K562 (cell line): ENCODE results near the gene CACNG3. TPM values are rescaled to one million over a fixed set of nuclear protein-coding genes. Genes with fewer than 3 reads are reported as not detected.

Experiments
- ATAC-seq: fragments of 200-7000 bp; cut with Tn5 transposase; 3 replicates; pipeline ENCODE4 v1.9.1; 2020; ENCODE audit warnings: moderate library complexity
- BruUV-seq: library from RNA; stranded (reverse); fragments of 400-500 nt; replicated peaks from 2 replicates; lab custom pipeline; 2021; lab: Mats Ljungman, UMichigan
- CTCF ChIA-PET: fragments of 300-600 bp; formaldehyde crosslinking; extraction: SDS; loops from one replicate; lab custom pipeline; 2021; ENCODE audit warnings: low intra/inter-chr PET ratio; lab: Yijun Ruan, JAX
- POLR2A ChIA-PET: fragments of 300-600, 350-650 bp; sonication (Branson Sonifier 250); formaldehyde crosslinking; extraction: SDS; loops from one replicate; lab custom pipeline; 2021; ENCODE audit warnings: antibody characterized with exemption, inconsistent platforms; lab: Yijun Ruan, JAX
- DNase-seq, 4 experiments: peaks; one replicate each; pipeline versions ENCODE4 v3.0.0 to v3.0.0-alpha.2; 2011 to 2018; ENCODE audit warnings: low spot score in 3 of 4, mixed read lengths in 3 of 4; ENCODE audit errors: extremely low read depth in 1 of 4
- FAIRE-seq: peaks from 2 replicates; lab custom pipeline; 2011; peaks lifted over from hg19 to GRCh38; lab: Jason Lieb, UNC
- H2AFZ ChIP-seq: 2 replicates; pipeline ENCODE4 v1.6.0; 2011; ENCODE audit warnings: low read depth, low read length, control low read depth, inconsistent platforms
- H3K27ac ChIP-seq: fragments of 200-600 bp; 3 replicates; pipeline ENCODE4 v1.8.0; 2011; ENCODE audit warnings: low read depth, mild to moderate bottlenecking, control low read depth, inconsistent platforms, low read length, moderate library complexity, mixed read lengths; ENCODE audit errors: extremely low read depth
- H3K27me3 ChIP-seq, 2 experiments: fragments of 300-600 bp in 1 of 2; 2 replicates in 1 of 2; 3 replicates in 1 of 2; pipeline versions ENCODE4 v1.6.0 to v1.8.0; 2011; ENCODE audit warnings: inconsistent platforms in 2 of 2, low read length in 2 of 2, mild to moderate bottlenecking in 1 of 2, mixed read lengths in 1 of 2, moderate library complexity in 1 of 2; ENCODE audit not compliant: control insufficient read depth in 2 of 2, insufficient read depth in 2 of 2
- H3K36me3 ChIP-seq: fragments of 300-600 bp; 3 replicates; pipeline ENCODE4 v1.8.0; 2011; ENCODE audit warnings: mild to moderate bottlenecking, low read length, inconsistent platforms; ENCODE audit not compliant: control insufficient read depth, insufficient read depth
- H3K4me1 ChIP-seq, 2 experiments: fragments of 200-600 bp in 1 of 2; replicated peaks in 1 of 2; 2 replicates in 1 of 2; 3 replicates in 1 of 2; pipeline versions ENCODE4 v1.5.1 to v1.8.0; 2011; ENCODE audit warnings: inconsistent platforms in 2 of 2, low read length in 2 of 2, mild to moderate bottlenecking in 1 of 2, mixed read lengths in 1 of 2, moderate library complexity in 1 of 2; ENCODE audit not compliant: control insufficient read depth in 2 of 2, insufficient read depth in 2 of 2
- H3K4me2 ChIP-seq: 2 replicates; pipeline ENCODE4 v1.6.1; 2011; ENCODE audit warnings: low read length, control low read depth, inconsistent platforms, mixed read lengths; ENCODE audit not compliant: insufficient read depth
- H3K4me3 ChIP-seq: fragments of 200-600 bp; sonication (generic), shearing (Covaris generic); 2 replicates; pipeline ENCODE4 v1.5.1; 2016; ENCODE audit warnings: control low read depth, inconsistent platforms
- H3K79me2 ChIP-seq: fragments of 200-600 bp; 3 replicates; pipeline ENCODE4 v1.8.0; 2011; ENCODE audit warnings: low read length, inconsistent platforms; ENCODE audit not compliant: control insufficient read depth, insufficient read depth
- H3K9ac ChIP-seq, 2 experiments: 2 replicates each; pipeline versions ENCODE4 v1.6.0 to v1.6.1; 2011; ENCODE audit warnings: low read depth in 2 of 2, low read length in 2 of 2, control low read depth in 1 of 2, inconsistent platforms in 1 of 2, mild to moderate bottlenecking in 1 of 2, mixed read lengths in 1 of 2; ENCODE audit not compliant: insufficient read depth in 1 of 2
- H3K9me1 ChIP-seq: one replicate; pipeline ENCODE4 v1.6.0; 2011; ENCODE audit warnings: inconsistent platforms, mild to moderate bottlenecking, low read length, moderate library complexity; ENCODE audit not compliant: control insufficient read depth, insufficient read depth
- H3K9me3 ChIP-seq: replicated peaks from 2 replicates; pipeline ENCODE4 v1.5.1; 2011; ENCODE audit warnings: low read depth, low read length, inconsistent platforms; ENCODE audit not compliant: control insufficient read depth, insufficient read depth
- H4K20me1 ChIP-seq: replicated peaks from 2 replicates; pipeline ENCODE4 v1.6.1; 2011; ENCODE audit warnings: low read length, inconsistent platforms, mixed read lengths; ENCODE audit not compliant: control insufficient read depth, insufficient read depth
- CBX2 ChIP-seq: fragments of 200-600 bp; sonication (generic); IDR thresholded peaks from one replicate; pipeline ENCODE4 v1.6.1; 2012; ENCODE audit warnings: mild to moderate bottlenecking, low read length, inconsistent platforms; ENCODE audit not compliant: insufficient read depth, poor library complexity, severe bottlenecking
- CREB1 ChIP-seq, 2 experiments: sonication (generic) in 1 of 2; formaldehyde crosslinking in 1 of 2; IDR thresholded peaks; 2 replicates each; pipeline versions ENCODE4 v1.6.1 to v1.8.0; 2012 to 2022; ENCODE audit warnings: inconsistent platforms in 1 of 2, mild to moderate bottlenecking in 1 of 2, missing genetic modification reagents in 1 of 2, moderate library complexity in 1 of 2
- ESRRA ChIP-seq: fragments of 450-650 bp; IDR thresholded peaks from 2 replicates; pipeline ENCODE4 v1.6.1; 2014; ENCODE audit warnings: low read depth, mild to moderate bottlenecking, moderate library complexity, borderline replicate concordance
- NCOR1 ChIP-seq: fragments of 450-650 bp; IDR thresholded peaks from 2 replicates; pipeline ENCODE4 v1.6.1; 2016; ENCODE audit warnings: mild to moderate bottlenecking, moderate library complexity
- RBM25 ChIP-seq: fragments of 200-400 bp; formaldehyde crosslinking; IDR thresholded peaks from 2 replicates; pipeline ENCODE4 v1.6.1; 2018; ENCODE audit warnings: low read length, low read depth, moderate library complexity; ENCODE audit not compliant: severe bottlenecking
- RUNX1 ChIP-seq: sonication (generic); IDR thresholded peaks from 2 replicates; pipeline ENCODE4 v1.6.1; 2016; ENCODE audit warnings: antibody characterized with exemption, low read depth
- SMAD4 ChIP-seq: fragments of 250-450 bp; sonication (Bioruptor Pico); conservative IDR thresholded peaks from 2 replicates; pipeline ENCODE4 v1.8.0; 2021; ENCODE audit warnings: inconsistent platforms, mild to moderate bottlenecking, moderate library complexity
- SRSF3 ChIP-seq: fragments of 200-400 bp; formaldehyde crosslinking; IDR thresholded peaks from 2 replicates; pipeline ENCODE4 v1.6.1; 2016; ENCODE audit warnings: mild to moderate bottlenecking, low read length, moderate library complexity; ENCODE audit not compliant: insufficient read depth
- ZNF134 ChIP-seq: fragments of 250-450 bp; sonication (Bioruptor Pico); conservative IDR thresholded peaks from 2 replicates; pipeline ENCODE4 v1.4.0; 2020
- ZNF143 ChIP-seq: sonication (generic); formaldehyde crosslinking; IDR thresholded peaks from 2 replicates; pipeline ENCODE4 v1.9.0; 2022; ENCODE audit warnings: mild to moderate bottlenecking, missing genetic modification reagents
- ZNF24 ChIP-seq: fragments of 450-650 bp; IDR thresholded peaks from 2 replicates; pipeline ENCODE4 v1.6.1; 2016
- ZNF830 ChIP-seq: fragments of 250-450 bp; sonication (Bioruptor Pico); IDR thresholded peaks from 2 replicates; pipeline ENCODE4 v1.5.0; 2021; ENCODE audit warnings: mild to moderate bottlenecking
- WGBS: fragments of 100-300 bp; shearing (Covaris generic); methylation state at CpG from one replicate; pipeline ENCODE4 v1.1.6; 2016; ENCODE audit warnings: low coverage, mixed read lengths; ENCODE audit not compliant: insufficient coverage; ENCODE audit errors: missing lambda C conversion rate; 5-methylcytosine and 5-hydroxymethylcytosine counted together
- in situ Hi-C: fragments of 300-500 bp; cut with MboI; formaldehyde crosslinking; loops from 4 replicates; pipeline ENCODE4 v1.15.0; 2018; ENCODE audit warnings: inconsistent platforms, mixed read lengths
- intact Hi-C: fragments of 100-400 bp; cut with micrococcal nuclease; formaldehyde crosslinking; loops from 2 replicates; pipeline ENCODE4 v1.14.2; 2022
- polyA plus RNA-seq, 8 experiments: library from polyadenylated mRNA; depleted of rRNA in 4 of 8; stranded (reverse) in 5 of 8; unstranded in 3 of 8; fragments of >200 nt; fragmentation: Nextera tagmentation in 2 of 8; fragmentation: Illumina TruSeq in 1 of 8; extraction: Ambion mirVana in 2 of 8; extraction: Trizol in 1 of 8; gene quantifications; 2 replicates each; pipeline versions ENCODE4 v1.2.1 to v1.2.3, GENCODE V29; 2011 to 2014; ENCODE audit warnings: inconsistent platforms in 1 of 8, missing spikeins in 1 of 8
- total RNA-seq, 7 experiments: library from RNA; depleted of rRNA in 6 of 7; stranded (reverse); fragments of >200 nt in 6 of 7; fragmentation: Illumina TruSeq in 2 of 7; extraction: Trizol in 2 of 7; gene quantifications; 2 replicates each; pipeline versions ENCODE4 v1.2.1 to v1.2.3, GENCODE V29; 2011 to 2021; ENCODE audit warnings: low replicate concordance in 1 of 7
- TF ChIP-seq, protein P1 (sequence below): fragments of 200-800 bp; sonication (Bioruptor generic); IDR thresholded peaks from 2 replicates; pipeline ENCODE4 v1.6.1; 2017; ENCODE audit warnings: missing genetic modification characterization, missing compliant biosample characterization
- TF ChIP-seq, protein P2 (sequence below), 2 experiments: IDR thresholded peaks in 1 of 2; conservative IDR thresholded peaks in 1 of 2; 2 replicates each; pipeline ENCODE4 v1.6.1; 2016; ENCODE audit warnings: low read depth in 2 of 2, mild to moderate bottlenecking in 1 of 2, missing compliant biosample characterization in 1 of 2, missing genetic modification characterization in 1 of 2, moderate library complexity in 1 of 2
- TF ChIP-seq, protein P3 (sequence below): fragments of 250-450 bp; sonication (Bioruptor Pico); IDR thresholded peaks from 2 replicates; pipeline ENCODE4 v1.8.0; 2021; ENCODE audit warnings: mild to moderate bottlenecking, moderate library complexity

Gene CACNG3
- total and polyA plus RNA-seq, 9 of the 15 experiments (the other 6 are each of a cell fraction or from before 2014, with no cell fraction given): not detected

DNA sequence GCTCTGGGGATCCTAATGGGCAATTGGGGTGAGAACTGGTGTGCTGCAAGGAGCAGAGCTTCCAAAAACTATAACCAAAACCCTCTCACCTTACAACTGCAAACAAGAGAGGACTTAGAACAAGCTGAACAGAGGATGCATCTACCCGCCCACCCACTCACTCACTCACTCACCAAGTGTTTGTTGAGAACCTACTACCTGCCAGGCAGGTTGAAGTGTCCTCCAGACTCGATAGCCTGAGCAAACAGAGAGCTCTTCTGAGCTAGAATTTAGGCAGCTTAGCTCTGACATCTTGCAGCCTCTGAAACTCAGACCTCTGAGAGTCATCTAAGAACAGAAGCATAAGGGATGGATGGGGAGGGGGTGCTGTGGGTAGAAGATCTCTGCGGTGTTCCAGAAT lies 41.2 kb downstream of the CACNG3 start:
- Histone ChIP-seq H3K9ac (no peak overlapping the region), H3K27ac (no peak overlapping the region), H3K79me2 (no peaks in the 10 kb centered on the region), H2AFZ (no peak overlapping the region), H3K4me3 (no peak overlapping the region), H3K9me1 (no peaks in the 10 kb centered on the region), H4K20me1 (peaks cover 3% of the 10 kb centered on the region; the same call in 1 of the 2 replicates), H3K27me3 (peaks cover 3 to 5% of the 10 kb centered on the region in 2 experiments; a peak in 3 of 5 replicates), H3K36me3 (no peaks in the 10 kb centered on the region), H3K9me3 (no peaks in the 10 kb centered on the region), H3K4me1 (no peaks in the 10 kb centered on the region), H3K4me2 (no peak overlapping the region)
- POLR2A ChIA-PET: interaction anchor here (1.6 kb wide), 1 partner anchor 13 kb away, joined by 3 read pairs; no protein-coding TSS in a partner anchor
- TF ChIP-seq ZNF830 (CRISPR knock-in tag): no peak
- no peak for TF ChIP-seq ZNF134 (CRISPR knock-in tag)
- no peak for TF ChIP-seq ZNF24
- no peak for TF ChIP-seq ZNF143
- TF ChIP-seq, protein P1, sequence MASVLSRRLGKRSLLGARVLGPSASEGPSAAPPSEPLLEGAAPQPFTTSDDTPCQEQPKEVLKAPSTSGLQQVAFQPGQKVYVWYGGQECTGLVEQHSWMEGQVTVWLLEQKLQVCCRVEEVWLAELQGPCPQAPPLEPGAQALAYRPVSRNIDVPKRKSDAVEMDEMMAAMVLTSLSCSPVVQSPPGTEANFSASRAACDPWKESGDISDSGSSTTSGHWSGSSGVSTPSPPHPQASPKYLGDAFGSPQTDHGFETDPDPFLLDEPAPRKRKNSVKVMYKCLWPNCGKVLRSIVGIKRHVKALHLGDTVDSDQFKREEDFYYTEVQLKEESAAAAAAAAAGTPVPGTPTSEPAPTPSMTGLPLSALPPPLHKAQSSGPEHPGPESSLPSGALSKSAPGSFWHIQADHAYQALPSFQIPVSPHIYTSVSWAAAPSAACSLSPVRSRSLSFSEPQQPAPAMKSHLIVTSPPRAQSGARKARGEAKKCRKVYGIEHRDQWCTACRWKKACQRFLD (CRISPR knock-in tag): no peak
- no peak for TF ChIP-seq CBX2
- no peak for TF ChIP-seq CREB1 (IDR thresholded peaks at IDR 0.05)
- TF ChIP-seq CREB1 (CRISPR knock-in tag; IDR thresholded peaks at IDR 0.05): no peak
- TF ChIP-seq NCOR1: no peak
- TF ChIP-seq SRSF3: no peak
- TF ChIP-seq, protein P2, sequence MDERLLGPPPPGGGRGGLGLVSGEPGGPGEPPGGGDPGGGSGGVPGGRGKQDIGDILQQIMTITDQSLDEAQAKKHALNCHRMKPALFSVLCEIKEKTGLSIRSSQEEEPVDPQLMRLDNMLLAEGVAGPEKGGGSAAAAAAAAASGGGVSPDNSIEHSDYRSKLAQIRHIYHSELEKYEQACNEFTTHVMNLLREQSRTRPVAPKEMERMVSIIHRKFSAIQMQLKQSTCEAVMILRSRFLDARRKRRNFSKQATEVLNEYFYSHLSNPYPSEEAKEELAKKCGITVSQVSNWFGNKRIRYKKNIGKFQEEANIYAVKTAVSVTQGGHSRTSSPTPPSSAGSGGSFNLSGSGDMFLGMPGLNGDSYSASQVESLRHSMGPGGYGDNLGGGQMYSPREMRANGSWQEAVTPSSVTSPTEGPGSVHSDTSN (CRISPR knock-in tag; IDR thresholded peaks at IDR 0.05; ENCODE audit: low read depth): no peak
- TF ChIP-seq, protein P2 (tag; conservative IDR thresholded peaks at IDR 0.05; ENCODE audit: low read depth): no peak
- TF ChIP-seq SMAD4 (CRISPR knock-in tag): no peak
- no peak for TF ChIP-seq ESRRA
- TF ChIP-seq, protein P3, sequence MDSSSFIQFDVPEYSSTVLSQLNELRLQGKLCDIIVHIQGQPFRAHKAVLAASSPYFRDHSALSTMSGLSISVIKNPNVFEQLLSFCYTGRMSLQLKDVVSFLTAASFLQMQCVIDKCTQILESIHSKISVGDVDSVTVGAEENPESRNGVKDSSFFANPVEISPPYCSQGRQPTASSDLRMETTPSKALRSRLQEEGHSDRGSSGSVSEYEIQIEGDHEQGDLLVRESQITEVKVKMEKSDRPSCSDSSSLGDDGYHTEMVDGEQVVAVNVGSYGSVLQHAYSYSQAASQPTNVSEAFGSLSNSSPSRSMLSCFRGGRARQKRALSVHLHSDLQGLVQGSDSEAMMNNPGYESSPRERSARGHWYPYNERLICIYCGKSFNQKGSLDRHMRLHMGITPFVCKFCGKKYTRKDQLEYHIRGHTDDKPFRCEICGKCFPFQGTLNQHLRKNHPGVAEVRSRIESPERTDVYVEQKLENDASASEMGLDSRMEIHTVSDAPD (CRISPR knock-in tag): no peak
- no peak for TF ChIP-seq RUNX1
- TF ChIP-seq RBM25: no peak
- 0% methylated on average over 3 of the region's 3 CpGs for WGBS
- ATAC-seq (no peak), FAIRE-seq (no peak), DNase-seq (no peak)
- CTCF ChIA-PET: no interaction called here
- no TSS peak for BruUV-seq
- intact Hi-C loops: no loop called here
- in situ Hi-C loops: no loop called here
